ENCODE measurements around the gene CTNNAL1. TPM values are rescaled to one million over a fixed set of nuclear protein-coding genes. Genes with fewer than 3 reads are reported as not detected.

The CTNNAL1 gene
- total and polyA plus RNA-seq, 9 of the 15 experiments (the other 6 are each of a cell fraction or from before 2014, with no cell fraction given): 23.2 to 78.0 (median 46.7) TPM

DNA sequence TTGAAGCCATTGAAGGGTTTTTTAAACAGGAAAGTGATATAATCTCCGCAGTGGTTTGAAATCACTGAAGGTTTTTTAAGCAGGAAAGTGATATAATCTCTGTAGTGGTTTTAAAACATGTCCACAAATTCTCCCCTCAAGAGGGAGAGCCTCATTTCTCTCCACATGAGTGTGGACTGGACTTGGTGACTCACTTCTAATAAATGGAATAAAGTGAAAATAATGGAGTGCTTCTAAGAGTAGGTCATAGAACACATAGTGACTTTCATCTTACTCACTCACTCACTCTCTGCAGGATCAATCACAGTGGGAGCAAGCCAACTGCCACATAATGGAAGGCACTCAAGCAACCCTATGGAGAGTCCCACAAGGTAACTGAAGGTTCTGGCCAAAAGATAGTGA is 12.0 kb downstream of the CTNNAL1 start:
- ATAC-seq (peak; percentile 27; the same call in 2 of the 3 replicates), FAIRE-seq (no peak), DNase-seq (ENCODE audit: extremely low read depth in 1 of 4, low spot score in 3 of 4) (no peak)
- no peak overlapping the region for H3K4me2 ChIP-seq (ENCODE audit: insufficient read depth, low read length)
- peaks cover 35% of the 10 kb centered on the region for H3K79me2 ChIP-seq (ENCODE audit: control insufficient read depth, insufficient read depth, low read length)
- no peaks in the 10 kb centered on the region for H3K27me3 ChIP-seq (ENCODE audit: control insufficient read depth in 2 of 2, insufficient read depth in 2 of 2, low read length in 2 of 2)
- TF ChIP-seq, protein P1, sequence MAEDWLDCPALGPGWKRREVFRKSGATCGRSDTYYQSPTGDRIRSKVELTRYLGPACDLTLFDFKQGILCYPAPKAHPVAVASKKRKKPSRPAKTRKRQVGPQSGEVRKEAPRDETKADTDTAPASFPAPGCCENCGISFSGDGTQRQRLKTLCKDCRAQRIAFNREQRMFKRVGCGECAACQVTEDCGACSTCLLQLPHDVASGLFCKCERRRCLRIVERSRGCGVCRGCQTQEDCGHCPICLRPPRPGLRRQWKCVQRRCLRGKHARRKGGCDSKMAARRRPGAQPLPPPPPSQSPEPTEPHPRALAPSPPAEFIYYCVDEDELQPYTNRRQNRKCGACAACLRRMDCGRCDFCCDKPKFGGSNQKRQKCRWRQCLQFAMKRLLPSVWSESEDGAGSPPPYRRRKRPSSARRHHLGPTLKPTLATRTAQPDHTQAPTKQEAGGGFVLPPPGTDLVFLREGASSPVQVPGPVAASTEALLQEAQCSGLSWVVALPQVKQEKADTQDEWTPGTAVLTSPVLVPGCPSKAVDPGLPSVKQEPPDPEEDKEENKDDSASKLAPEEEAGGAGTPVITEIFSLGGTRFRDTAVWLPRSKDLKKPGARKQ (CRISPR knock-in tag; IDR thresholded peaks at IDR 0.05): no peak
- peak; percentile 41 to 55; a peak in 1 of 4 replicates for TF ChIP-seq KDM1A (IDR thresholded peaks at IDR 0.05)
- no peaks in the 10 kb centered on the region; the same call in 1 of the 2 replicates for H3K9me3 ChIP-seq (replicated peaks; ENCODE audit: control insufficient read depth, insufficient read depth, low read depth, low read length)
- intact Hi-C loops (cut with micrococcal nuclease): no loop called here
- H3K27ac ChIP-seq (ENCODE audit: extremely low read depth, low read depth, low read length): no peak overlapping the region
- H3K9ac ChIP-seq (ENCODE audit: insufficient read depth in 1 of 2, low read depth in 2 of 2, low read length in 2 of 2): no peak overlapping the region
- no peaks in the 10 kb centered on the region for H3K4me1 ChIP-seq (replicated peaks in 1 of 2; ENCODE audit: control insufficient read depth in 2 of 2, insufficient read depth in 2 of 2, low read length in 2 of 2)
- in situ Hi-C loops (cut with MboI): no loop called here
- ChIA-PET CTCF (ENCODE audit: low intra/inter-chr PET ratio) (no interaction called here), POLR2A (no interaction called here)
- H3K36me3 ChIP-seq (ENCODE audit: control insufficient read depth, insufficient read depth, low read length): peaks cover 10% of the 10 kb centered on the region; the same call in 1 of the 3 replicates
- no peaks in the 10 kb centered on the region for H4K20me1 ChIP-seq (replicated peaks; ENCODE audit: control insufficient read depth, insufficient read depth, low read length)
- H3K4me3 ChIP-seq: no peak overlapping the region
- H3K9me1 ChIP-seq (ENCODE audit: control insufficient read depth, insufficient read depth, low read length): no peaks in the 10 kb centered on the region
- BruUV-seq (replicated peaks): no TSS peak
- 82% methylated on average over 1 of the region's 1 CpG for WGBS (ENCODE audit: insufficient coverage, low coverage, missing lambda C conversion rate)
- H2AFZ ChIP-seq (ENCODE audit: low read depth, low read length): no peak overlapping the region

GRCh38 chr9:108997112-108997511 is 16.2 kb downstream of the CTNNAL1 start:
- intact Hi-C loops (cut with micrococcal nuclease): no loop called here
- POLR2A ChIA-PET: interaction anchor here (0.6 to 0.9 kb wide), 2 partner anchors 18 to 176 kb away, joined by 3 to 4 read pairs; no protein-coding TSS in a partner anchor
- CTCF ChIA-PET (ENCODE audit: low intra/inter-chr PET ratio): no interaction called here
- TF ChIP-seq SMC3 (conservative IDR thresholded peaks at IDR 0.05; ENCODE audit: insufficient read depth, low read depth, low read length) (no peak), ZBTB7A (IDR thresholded peaks at IDR 0.05; ENCODE audit: borderline replicate concordance, control insufficient read depth, low read depth, low read length) (no peak), NCOR1 (IDR thresholded peaks at IDR 0.05) (no peak), RCOR1 (IDR thresholded peaks at IDR 0.05; ENCODE audit: borderline replicate concordance in 1 of 2, low read depth in 2 of 2, low read length in 2 of 2) (no peak), SRF (CRISPR knock-in tag; IDR thresholded peaks at IDR 0.05) (no peak), PTBP1 (IDR thresholded peaks at IDR 0.05; ENCODE audit: low read depth, low read length) (no peak), ZKSCAN1 (IDR thresholded peaks at IDR 0.05; ENCODE audit: low read depth, low read length) (no peak), YBX1 (IDR thresholded peaks at IDR 0.05) (no peak), ZNF212 (CRISPR knock-in tag; IDR thresholded peaks at IDR 0.05) (no peak), KLF1 (tag; IDR thresholded peaks at IDR 0.05) (no peak), DDX20 (tag; IDR thresholded peaks at IDR 0.05; ENCODE audit: low read depth) (no peak), LEF1 (IDR thresholded peaks at IDR 0.05) (no peak), CBX1 (IDR thresholded peaks at IDR 0.05; ENCODE audit: low read depth) (no peak), ZNF830 (CRISPR knock-in tag; IDR thresholded peaks at IDR 0.05) (no peak), HCFC1 (IDR thresholded peaks at IDR 0.05; ENCODE audit: low read depth, low read length) (no peak), ZNF24 (IDR thresholded peaks at IDR 0.05) (no peak)

More at GRCh38 chr9:108997112-108997511, 16.2 kb downstream of the CTNNAL1 start:
- no TSS peak for BruUV-seq (replicated peaks)
- Histone ChIP-seq H4K20me1 (replicated peaks; ENCODE audit: control insufficient read depth, insufficient read depth, low read length) (no peaks in the 10 kb centered on the region), H3K9ac (ENCODE audit: insufficient read depth in 1 of 2, low read depth in 2 of 2, low read length in 2 of 2) (no peak overlapping the region), H3K79me2 (ENCODE audit: control insufficient read depth, insufficient read depth, low read length) (peaks cover 15% of the 10 kb centered on the region; the same call in 2 of the 3 replicates), H3K9me1 (ENCODE audit: control insufficient read depth, insufficient read depth, low read length) (no peaks in the 10 kb centered on the region), H3K27ac (ENCODE audit: extremely low read depth, low read depth, low read length) (no peak overlapping the region), H3K4me2 (ENCODE audit: insufficient read depth, low read length) (no peak overlapping the region), H3K27me3 (ENCODE audit: control insufficient read depth in 2 of 2, insufficient read depth in 2 of 2, low read length in 2 of 2) (no peaks in the 10 kb centered on the region), H3K36me3 (ENCODE audit: control insufficient read depth, insufficient read depth, low read length) (peaks cover 13% of the 10 kb centered on the region; the same call in 1 of the 3 replicates), H3K4me1 (replicated peaks in 1 of 2; ENCODE audit: control insufficient read depth in 2 of 2, insufficient read depth in 2 of 2, low read length in 2 of 2) (peaks cover 0 to 10% of the 10 kb centered on the region in 2 experiments; a peak in 2 of 5 replicates), H3K4me3 (no peak overlapping the region), H3K9me3 (replicated peaks; ENCODE audit: control insufficient read depth, insufficient read depth, low read depth, low read length) (no peaks in the 10 kb centered on the region), H2AFZ (ENCODE audit: low read depth, low read length) (no peak overlapping the region)
- FAIRE-seq: no peak
- no peak for DNase-seq (ENCODE audit: extremely low read depth in 1 of 4, low spot score in 3 of 4)
- 69% methylated on average over 1 of the region's 1 CpG for WGBS (ENCODE audit: insufficient coverage, low coverage, missing lambda C conversion rate)
- in situ Hi-C loops (cut with MboI): no loop called here
- ATAC-seq: no peak
